Loucy (cell line): Measurements from ENCODE around the gene OGDH.

Source experiments
- CTCF ChIP-seq: fragments of 200-600 bp; sonication (generic); conservative IDR thresholded peaks from 2 replicates; pipeline ENCODE4 v1.5.1; 2014; ENCODE audit warnings: mild to moderate bottlenecking, antibody characterized with exemption, low read length
- EZH2phosphoT487 ChIP-seq: fragments of 200-600 bp; IDR thresholded peaks from 2 replicates; pipeline ENCODE4 v1.6.1; 2018; ENCODE audit warnings: antibody characterized with exemption, mild to moderate bottlenecking, moderate library complexity, borderline replicate concordance

- TF ChIP-seq CTCF (no peak), EZH2phosphoT487 (no peak)
Measured at GRCh38 chr7:44740055-44740454, 133.6 kb downstream of the OGDH start.
